ENCODE measurements around the gene R3HCC1L. TPM values are rescaled to one million over a fixed set of nuclear protein-coding genes. Genes with fewer than 3 reads are reported as not detected.

Gene R3HCC1L
- total RNA-seq, 1 donor: 6.7 TPM

- DNase-seq (ENCODE audit: low read depth in 2 of 3, low spot score in 2 of 3): no peak
These were observed 135.8 kb downstream of the R3HCC1L start for GRCh38 chr10:98270073-98270740.

GRCh38 chr10:98270786-98271185 lies 136.3 kb downstream of the R3HCC1L start:
- no peak for DNase-seq (ENCODE audit: low read depth in 2 of 3, low spot score in 2 of 3)

- no peak for DNase-seq (ENCODE audit: low read depth in 2 of 3, low spot score in 2 of 3)
These were observed 137.8 kb downstream of the R3HCC1L start for GRCh38 chr10:98272245-98272644.

- DNase-seq (ENCODE audit: low read depth in 2 of 3, low spot score in 2 of 3): no peak
These were observed 138.2 kb downstream of the R3HCC1L start for GRCh38 chr10:98272656-98273055.

GRCh38 chr10:98273057-98273850 lies 138.8 kb downstream of the R3HCC1L start:
- DNase-seq (ENCODE audit: low read depth in 2 of 3, low spot score in 2 of 3): no peak

- no peak for DNase-seq (ENCODE audit: low read depth in 2 of 3, low spot score in 2 of 3)
These were observed 140.1 kb downstream of the R3HCC1L start for GRCh38 chr10:98274562-98274961.

GRCh38 chr10:98276311-98276710 lies 141.9 kb downstream of the R3HCC1L start:
- no peak for DNase-seq (ENCODE audit: low read depth in 2 of 3, low spot score in 2 of 3)

GRCh38 chr10:98285416-98285815 lies 151.0 kb downstream of the R3HCC1L start:
- no peak for DNase-seq (ENCODE audit: low read depth in 2 of 3, low spot score in 2 of 3)

GRCh38 chr10:98286419-98286818 lies 152.0 kb downstream of the R3HCC1L start:
- DNase-seq (ENCODE audit: low read depth in 2 of 3, low spot score in 2 of 3): no peak

GRCh38 chr10:98287321-98287720 lies 152.9 kb downstream of the R3HCC1L start:
- DNase-seq (ENCODE audit: low read depth in 2 of 3, low spot score in 2 of 3): no peak

GRCh38 chr10:98289802-98290209 lies 155.3 kb downstream of the R3HCC1L start:
- DNase-seq (ENCODE audit: low read depth in 2 of 3, low spot score in 2 of 3): no peak

GRCh38 chr10:98292971-98293370 lies 158.5 kb downstream of the R3HCC1L start:
- DNase-seq (ENCODE audit: low read depth in 2 of 3, low spot score in 2 of 3): no peak

GRCh38 chr10:98293550-98294269 lies 159.3 kb downstream of the R3HCC1L start:
- DNase-seq (ENCODE audit: low read depth in 2 of 3, low spot score in 2 of 3): peak in 1 of 3 donors; percentile 18

- no peak for DNase-seq (ENCODE audit: low read depth in 2 of 3, low spot score in 2 of 3)
These were observed 159.8 kb downstream of the R3HCC1L start for GRCh38 chr10:98294270-98294627.

Other genes with a start within 250 kb of the R3HCC1L start
- gene CRTAC1, start 104.0 kb upstream of the R3HCC1L start, total RNA-seq: not detected
- 2.2 TPM for gene LOXL4, start 133.5 kb downstream of the R3HCC1L start, total RNA-seq

All from hematopoietic multipotent progenitor cell (in vitro differentiated cells).